Caco-2 (cell line): ENCODE data around the gene LTB4R. TPM values are rescaled to one million over a fixed set of nuclear protein-coding genes. Genes with fewer than 3 reads are reported as not detected.

ENCODE experiments used
- BruUV-seq: library from RNA; stranded (reverse); fragments of 400-500 nt; replicated peaks from 2 replicates; lab custom pipeline; 2021; lab: Mats Ljungman, UMichigan
- CTCF ChIA-PET: fragments of 300-600 bp; sonication (Branson Sonifier 250); formaldehyde crosslinking; loops from one replicate; lab custom pipeline; 2022; ENCODE audit warnings: antibody characterized with exemption; lab: Charles Lee
- POLR2A ChIA-PET: fragments of 300-600 bp; sonication (Branson Sonifier 250); formaldehyde crosslinking; loops from one replicate; lab custom pipeline; 2022; ENCODE audit warnings: antibody characterized with exemption; lab: Charles Lee
- DNase-seq, 2 experiments: peaks; one replicate each; pipeline versions ENCODE4 v3.0.0 to v3.0.0-alpha.2; 2020 to 2022
- H3K27me3 ChIP-seq: replicated peaks from 2 replicates; pipeline ENCODE4 v1.6.0; 2011; ENCODE audit warnings: low read length; ENCODE audit not compliant: control insufficient read depth, insufficient read depth
- H3K36me3 ChIP-seq: 2 replicates; pipeline ENCODE4 v1.5.1; 2011; ENCODE audit warnings: low read length; ENCODE audit not compliant: control insufficient read depth, insufficient read depth
- H3K4me1 ChIP-seq: fragments of 250-450 bp; sonication (Bioruptor Pico); 2 replicates; pipeline ENCODE4 v1.5.1; 2020; ENCODE audit warnings: mild to moderate bottlenecking
- H3K4me3 ChIP-seq: 2 replicates; pipeline ENCODE4 v1.5.1; 2011; ENCODE audit warnings: low read depth, mild to moderate bottlenecking, control low read depth, low read length
- H3K9me3 ChIP-seq: fragments of 250-450 bp; sonication (Bioruptor Pico); 2 replicates; pipeline ENCODE4 v1.5.1; 2020; ENCODE audit warnings: mild to moderate bottlenecking, moderate library complexity
- H3K27ac Mint-ChIP-seq: one replicate; pipeline ENCODE4 v1.8.0; 2022; ENCODE audit warnings: mixed read lengths; ENCODE audit not compliant: unreplicated experiment
- H3K27me3 Mint-ChIP-seq: one replicate; pipeline ENCODE4 v1.8.0; 2022; ENCODE audit warnings: mixed read lengths; ENCODE audit not compliant: insufficient read depth, unreplicated experiment
- H3K36me3 Mint-ChIP-seq: one replicate; pipeline ENCODE4 v1.8.0; 2022; ENCODE audit warnings: mild to moderate bottlenecking, mixed read lengths; ENCODE audit not compliant: insufficient read depth, unreplicated experiment
- H3K4me1 Mint-ChIP-seq: one replicate; pipeline ENCODE4 v1.8.0; 2022; ENCODE audit warnings: low read depth, mixed read lengths; ENCODE audit not compliant: unreplicated experiment
- H3K4me3 Mint-ChIP-seq: one replicate; pipeline ENCODE4 v1.8.0; 2022; ENCODE audit warnings: mild to moderate bottlenecking, moderate library complexity, mixed read lengths; ENCODE audit not compliant: unreplicated experiment
- H3K9me3 Mint-ChIP-seq: one replicate; pipeline ENCODE4 v1.8.0; 2022; ENCODE audit warnings: mixed read lengths; ENCODE audit not compliant: unreplicated experiment
- intact Hi-C: fragments of 100-400 bp; cut with micrococcal nuclease; formaldehyde crosslinking; loops from one replicate; pipeline ENCODE4 v1.10.0; 2022; ENCODE audit not compliant: unreplicated experiment
- total RNA-seq: library from RNA; stranded (reverse); gene quantifications from 2 replicates; pipeline ENCODE4 v1.2.3, GENCODE V29; 2022
- TF ChIP-seq, protein P1 (sequence below), 2 experiments: fragments of 200-600 bp in 1 of 2; IDR thresholded peaks; 1 replicate in 1 of 2; 2 replicates in 1 of 2; pipeline versions ENCODE4 v1.5.1 to v1.8.0; 2011 to 2022; ENCODE audit warnings: antibody characterized with exemption in 1 of 2, control low read depth in 1 of 2, inconsistent platforms in 1 of 2, low read depth in 1 of 2, low read length in 1 of 2, mild to moderate bottlenecking in 1 of 2, moderate library complexity in 1 of 2; ENCODE audit not compliant: insufficient read depth in 1 of 2, severe bottlenecking in 1 of 2, unreplicated experiment in 1 of 2

The LTB4R gene
- total RNA-seq, 1 experiment from 2014 or later, result 7.8 TPM

- intact Hi-C loops, result no loop called here
- POLR2A ChIA-PET, result no interaction called here
- peak overlapping the region; percentile 17 for H3K27ac Mint-ChIP-seq
These were observed 44.7 kb upstream of the LTB4R start for GRCh38 chr14:24266344-24267244.

DNA sequence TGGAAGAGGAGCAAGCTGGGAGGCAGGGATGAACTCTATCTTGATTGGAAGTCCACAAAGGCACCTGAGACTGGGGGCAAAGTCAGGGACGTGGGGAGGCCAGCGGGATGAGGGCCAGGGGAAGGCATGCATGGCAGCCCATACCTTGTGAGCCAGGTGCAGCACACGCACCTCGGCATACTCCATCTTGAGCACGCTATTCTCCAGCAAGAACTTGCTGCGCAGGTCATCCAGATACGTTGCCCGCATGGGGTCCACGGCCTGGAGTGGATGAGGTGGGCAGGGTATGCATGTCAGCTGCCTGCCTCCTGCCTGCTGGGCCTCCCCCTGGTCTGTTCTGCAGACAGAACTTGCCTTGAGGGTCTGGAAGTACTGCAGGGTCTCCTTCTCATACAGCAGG is 43.8 kb upstream of the LTB4R start:
- Histone ChIP-seq H3K9me3 (no peaks in the 10 kb centered on the region), H3K4me1 (peaks cover 17% of the 10 kb centered on the region), H3K27me3 (no peaks in the 10 kb centered on the region), H3K36me3 (no peaks in the 10 kb centered on the region), H3K4me3 (no peak overlapping the region)
- Mint-ChIP-seq H3K4me1 (peaks cover 10% of the 10 kb centered on the region), H3K27ac (no peak overlapping the region), H3K27me3 (no peaks in the 10 kb centered on the region), H3K36me3 (peaks cover 6% of the 10 kb centered on the region), H3K4me3 (no peak overlapping the region), H3K9me3 (no peaks in the 10 kb centered on the region)
- ChIA-PET POLR2A (interaction anchor here (0.6 kb wide), 4 partner anchors 32 to 174 kb away, joined by 3 to 4 read pairs (median 4); partner anchors contain the start of gene NOP9), CTCF (no interaction called here)
- no TSS peak for BruUV-seq
- TF ChIP-seq, protein P1, sequence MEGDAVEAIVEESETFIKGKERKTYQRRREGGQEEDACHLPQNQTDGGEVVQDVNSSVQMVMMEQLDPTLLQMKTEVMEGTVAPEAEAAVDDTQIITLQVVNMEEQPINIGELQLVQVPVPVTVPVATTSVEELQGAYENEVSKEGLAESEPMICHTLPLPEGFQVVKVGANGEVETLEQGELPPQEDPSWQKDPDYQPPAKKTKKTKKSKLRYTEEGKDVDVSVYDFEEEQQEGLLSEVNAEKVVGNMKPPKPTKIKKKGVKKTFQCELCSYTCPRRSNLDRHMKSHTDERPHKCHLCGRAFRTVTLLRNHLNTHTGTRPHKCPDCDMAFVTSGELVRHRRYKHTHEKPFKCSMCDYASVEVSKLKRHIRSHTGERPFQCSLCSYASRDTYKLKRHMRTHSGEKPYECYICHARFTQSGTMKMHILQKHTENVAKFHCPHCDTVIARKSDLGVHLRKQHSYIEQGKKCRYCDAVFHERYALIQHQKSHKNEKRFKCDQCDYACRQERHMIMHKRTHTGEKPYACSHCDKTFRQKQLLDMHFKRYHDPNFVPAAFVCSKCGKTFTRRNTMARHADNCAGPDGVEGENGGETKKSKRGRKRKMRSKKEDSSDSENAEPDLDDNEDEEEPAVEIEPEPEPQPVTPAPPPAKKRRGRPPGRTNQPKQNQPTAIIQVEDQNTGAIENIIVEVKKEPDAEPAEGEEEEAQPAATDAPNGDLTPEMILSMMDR (IDR thresholded peaks at IDR 0.05; ENCODE audit: insufficient read depth in 1 of 2, low read depth in 1 of 2, low read length in 1 of 2, severe bottlenecking in 1 of 2, unreplicated experiment in 1 of 2), result no peak
- no peak for DNase-seq
- intact Hi-C loops, result no loop called here

More at GRCh38 chr14:24266344-24267244, 44.7 kb upstream of the LTB4R start:
- Histone ChIP-seq H3K27me3 (no peaks in the 10 kb centered on the region), H3K36me3 (no peaks in the 10 kb centered on the region), H3K9me3 (no peaks in the 10 kb centered on the region), H3K4me1 (peaks cover 12% of the 10 kb centered on the region; the same call in 1 of the 2 replicates), H3K4me3 (no peak overlapping the region)
- H3K4me3 Mint-ChIP-seq, result no peak overlapping the region
- peaks cover 6% of the 10 kb centered on the region for H3K36me3 Mint-ChIP-seq
- no peak for DNase-seq
- H3K9me3 Mint-ChIP-seq, result no peaks in the 10 kb centered on the region
- BruUV-seq, result no TSS peak
- CTCF ChIA-PET, result no interaction called here
- H3K27me3 Mint-ChIP-seq, result no peaks in the 10 kb centered on the region
- TF ChIP-seq, protein P1 (IDR thresholded peaks at IDR 0.05; ENCODE audit: insufficient read depth in 1 of 2, low read depth in 1 of 2, low read length in 1 of 2, severe bottlenecking in 1 of 2, unreplicated experiment in 1 of 2), result no peak
- H3K4me1 Mint-ChIP-seq, result peaks cover under 1% of the 10 kb centered on the region

- Histone ChIP-seq H3K9me3 (no peaks in the 10 kb centered on the region), H3K4me3 (no peak overlapping the region), H3K27me3 (no peaks in the 10 kb centered on the region), H3K36me3 (no peaks in the 10 kb centered on the region), H3K4me1 (peaks cover 17% of the 10 kb centered on the region)
- ChIA-PET POLR2A (interaction anchor here (0.6 kb wide), 4 partner anchors 32 to 174 kb away, joined by 3 to 4 read pairs (median 4); partner anchors contain the start of gene NOP9), CTCF (no interaction called here)
- Mint-ChIP-seq H3K4me3 (no peak overlapping the region), H3K27ac (no peak overlapping the region), H3K4me1 (peaks cover 11% of the 10 kb centered on the region), H3K27me3 (no peaks in the 10 kb centered on the region), H3K36me3 (peaks cover 6% of the 10 kb centered on the region), H3K9me3 (no peaks in the 10 kb centered on the region)
- no TSS peak for BruUV-seq
- intact Hi-C loops, result no loop called here
- DNase-seq, result no peak
- TF ChIP-seq, protein P1 (IDR thresholded peaks at IDR 0.05; ENCODE audit: insufficient read depth in 1 of 2, low read depth in 1 of 2, low read length in 1 of 2, severe bottlenecking in 1 of 2, unreplicated experiment in 1 of 2), result no peak
These were observed 43.1 kb upstream of the LTB4R start for GRCh38 chr14:24268225-24268624.
